PFSK-1 (cell line): ENCODE data around the gene KCNQ2.

ENCODE experiments used
- POLR2AphosphoS5 ChIP-seq: IDR thresholded peaks from 2 replicates; pipeline ENCODE4 v1.6.1; 2012; ENCODE audit warnings: low read depth, mild to moderate bottlenecking, control low read depth, low read length, moderate library complexity
- SIN3A ChIP-seq: IDR thresholded peaks from 2 replicates; pipeline ENCODE4 v1.6.1; 2012; ENCODE audit warnings: mild to moderate bottlenecking, low read length, moderate library complexity, borderline replicate concordance; ENCODE audit not compliant: insufficient read depth
- TAF1 ChIP-seq: IDR thresholded peaks from 2 replicates; pipeline ENCODE4 v1.6.1; 2012; ENCODE audit warnings: low read length, control low read depth, borderline replicate concordance; ENCODE audit not compliant: insufficient read depth
- TF ChIP-seq, protein P1 (sequence below), 2 experiments: IDR thresholded peaks; 2 replicates each; pipeline versions ENCODE4 v1.6.1 to v1.8.0; 2011 to 2012; ENCODE audit warnings: low read depth in 2 of 2, low read length in 2 of 2, control low read depth in 1 of 2, inconsistent platforms in 1 of 2, mild to moderate bottlenecking in 1 of 2, moderate library complexity in 1 of 2; ENCODE audit not compliant: insufficient read depth in 1 of 2

GRCh38 chr20:63521602-63522001, 49.1 kb upstream of the KCNQ2 start:
- TF ChIP-seq POLR2AphosphoS5 (no peak), TAF1 (no peak), SIN3A (no peak)
- TF ChIP-seq, protein P1, sequence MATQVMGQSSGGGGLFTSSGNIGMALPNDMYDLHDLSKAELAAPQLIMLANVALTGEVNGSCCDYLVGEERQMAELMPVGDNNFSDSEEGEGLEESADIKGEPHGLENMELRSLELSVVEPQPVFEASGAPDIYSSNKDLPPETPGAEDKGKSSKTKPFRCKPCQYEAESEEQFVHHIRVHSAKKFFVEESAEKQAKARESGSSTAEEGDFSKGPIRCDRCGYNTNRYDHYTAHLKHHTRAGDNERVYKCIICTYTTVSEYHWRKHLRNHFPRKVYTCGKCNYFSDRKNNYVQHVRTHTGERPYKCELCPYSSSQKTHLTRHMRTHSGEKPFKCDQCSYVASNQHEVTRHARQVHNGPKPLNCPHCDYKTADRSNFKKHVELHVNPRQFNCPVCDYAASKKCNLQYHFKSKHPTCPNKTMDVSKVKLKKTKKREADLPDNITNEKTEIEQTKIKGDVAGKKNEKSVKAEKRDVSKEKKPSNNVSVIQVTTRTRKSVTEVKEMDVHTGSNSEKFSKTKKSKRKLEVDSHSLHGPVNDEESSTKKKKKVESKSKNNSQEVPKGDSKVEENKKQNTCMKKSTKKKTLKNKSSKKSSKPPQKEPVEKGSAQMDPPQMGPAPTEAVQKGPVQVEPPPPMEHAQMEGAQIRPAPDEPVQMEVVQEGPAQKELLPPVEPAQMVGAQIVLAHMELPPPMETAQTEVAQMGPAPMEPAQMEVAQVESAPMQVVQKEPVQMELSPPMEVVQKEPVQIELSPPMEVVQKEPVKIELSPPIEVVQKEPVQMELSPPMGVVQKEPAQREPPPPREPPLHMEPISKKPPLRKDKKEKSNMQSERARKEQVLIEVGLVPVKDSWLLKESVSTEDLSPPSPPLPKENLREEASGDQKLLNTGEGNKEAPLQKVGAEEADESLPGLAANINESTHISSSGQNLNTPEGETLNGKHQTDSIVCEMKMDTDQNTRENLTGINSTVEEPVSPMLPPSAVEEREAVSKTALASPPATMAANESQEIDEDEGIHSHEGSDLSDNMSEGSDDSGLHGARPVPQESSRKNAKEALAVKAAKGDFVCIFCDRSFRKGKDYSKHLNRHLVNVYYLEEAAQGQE (IDR thresholded peaks at IDR 0.05; ENCODE audit: insufficient read depth in 1 of 2, low read depth in 2 of 2, low read length in 2 of 2), result no peak
